ENCODE data around the gene HMGB3. TPM values are rescaled to one million over a fixed set of nuclear protein-coding genes. Genes with fewer than 3 reads are reported as not detected.

The HMGB3 gene
- total RNA-seq, 6 experiments from 2014 or later, result 22.6 to 58.8 (median 26.5) TPM

DNA sequence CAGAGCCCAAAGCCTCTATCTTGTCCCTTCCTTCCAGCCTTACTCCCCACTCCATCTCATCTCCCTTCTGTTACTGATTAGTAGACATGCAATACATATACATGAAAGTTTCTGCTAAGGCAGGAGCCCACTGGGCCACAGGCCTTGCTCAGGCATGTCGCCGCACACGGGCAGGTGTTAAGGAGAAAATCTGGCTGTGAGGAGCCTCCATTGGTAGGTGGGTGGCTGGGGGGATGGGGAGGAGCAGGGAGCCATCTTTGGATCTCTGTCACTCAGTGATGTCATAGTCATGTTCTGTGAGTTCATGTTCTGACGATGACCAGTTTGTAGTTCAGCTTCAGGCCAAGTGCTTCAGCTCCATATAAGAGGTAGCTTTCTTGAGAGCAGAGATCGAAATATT lies 2.9 kb upstream of the HMGB3 start:
- TF ChIP-seq POLR2A (IDR thresholded peaks at IDR 0.05) (no peak), CTCF (IDR thresholded peaks at IDR 0.05) (no peak)
- 91% methylated on average over 5 of the region's 5 CpGs for WGBS (ENCODE audit: insufficient coverage, low coverage, low lambda C conversion rate, missing lambda C conversion rate)
- H3K4me1 ChIP-seq, result no peaks in the 10 kb centered on the region
- H3K36me3 ChIP-seq, result no peaks in the 10 kb centered on the region
- no peaks in the 10 kb centered on the region for H3K27me3 ChIP-seq
- DNase-seq (no peak), ATAC-seq (no peak)
- no peaks in the 10 kb centered on the region for H3K9me3 ChIP-seq
- H3K4me3 ChIP-seq, result no peak overlapping the region
- intact Hi-C loops (cut with DNase I), result no loop called here
- H3K27ac ChIP-seq, result no peak overlapping the region

- intact Hi-C loops (cut with DNase I), result no loop called here
- DNase-seq (no peak), ATAC-seq (no peak)
- H3K27ac ChIP-seq, result no peak overlapping the region
- H3K27me3 ChIP-seq, result no peaks in the 10 kb centered on the region
- no peaks in the 10 kb centered on the region for H3K36me3 ChIP-seq
- no peak overlapping the region for H3K4me3 ChIP-seq
- WGBS (ENCODE audit: insufficient coverage, low coverage, low lambda C conversion rate, missing lambda C conversion rate), result 67% methylated on average over 1 of the region's 4 CpGs
- H3K9me3 ChIP-seq, result no peaks in the 10 kb centered on the region
- H3K4me1 ChIP-seq, result no peaks in the 10 kb centered on the region
- no peak for TF ChIP-seq CTCF (IDR thresholded peaks at IDR 0.05)
- no peak for TF ChIP-seq POLR2A (IDR thresholded peaks at IDR 0.05)
These were observed 2.4 kb upstream of the HMGB3 start for GRCh38 chrX:150980711-150981110.

DNA sequence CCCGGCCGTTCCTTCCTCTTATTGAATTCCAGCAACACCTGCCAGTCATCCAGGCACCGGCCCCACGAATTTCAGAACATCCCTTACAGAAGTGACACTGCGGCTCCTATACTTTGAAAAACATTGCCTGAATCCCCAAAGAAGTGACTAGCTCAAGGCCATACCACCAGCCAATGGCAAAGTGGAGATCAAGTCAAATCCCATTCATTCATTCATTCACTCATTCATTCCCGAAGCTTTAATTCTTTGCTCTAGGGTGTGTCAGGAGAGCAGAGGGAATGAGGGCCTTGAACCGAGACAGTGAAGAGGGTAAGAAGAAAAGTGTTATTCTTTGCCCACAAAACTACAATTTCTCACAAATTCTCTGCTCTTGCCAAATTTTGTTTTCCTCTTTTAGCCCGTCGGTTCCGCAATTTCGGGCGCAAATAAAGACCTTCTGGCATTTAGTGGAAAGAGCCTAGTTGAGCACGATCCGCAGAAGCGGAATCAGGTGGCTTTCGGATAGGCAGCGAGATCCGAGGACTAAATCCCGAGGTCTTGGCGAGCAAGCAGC lies 824 bp upstream of the HMGB3 start:
- no peak for TF ChIP-seq POLR2A (IDR thresholded peaks at IDR 0.05)
- no peak for TF ChIP-seq CTCF (IDR thresholded peaks at IDR 0.05)
- DNase-seq, result no peak
- Histone ChIP-seq H3K27me3 (no peaks in the 10 kb centered on the region), H3K27ac (no peak overlapping the region), H3K36me3 (peaks cover 0 to 4% (median 0%) of the 10 kb centered on the region in 4 donors), H3K4me3 (peak overlapping the region; percentile 41 to 65 (median 56)), H3K9me3 (no peaks in the 10 kb centered on the region), H3K4me1 (no peaks in the 10 kb centered on the region)
- 57% methylated on average over 9 of the region's 20 CpGs for WGBS (ENCODE audit: insufficient coverage, low coverage, low lambda C conversion rate, missing lambda C conversion rate)
- peak in 2 of 4 donors; percentile 18 to 24 for ATAC-seq
- intact Hi-C loops (cut with DNase I), result no loop called here

DNA sequence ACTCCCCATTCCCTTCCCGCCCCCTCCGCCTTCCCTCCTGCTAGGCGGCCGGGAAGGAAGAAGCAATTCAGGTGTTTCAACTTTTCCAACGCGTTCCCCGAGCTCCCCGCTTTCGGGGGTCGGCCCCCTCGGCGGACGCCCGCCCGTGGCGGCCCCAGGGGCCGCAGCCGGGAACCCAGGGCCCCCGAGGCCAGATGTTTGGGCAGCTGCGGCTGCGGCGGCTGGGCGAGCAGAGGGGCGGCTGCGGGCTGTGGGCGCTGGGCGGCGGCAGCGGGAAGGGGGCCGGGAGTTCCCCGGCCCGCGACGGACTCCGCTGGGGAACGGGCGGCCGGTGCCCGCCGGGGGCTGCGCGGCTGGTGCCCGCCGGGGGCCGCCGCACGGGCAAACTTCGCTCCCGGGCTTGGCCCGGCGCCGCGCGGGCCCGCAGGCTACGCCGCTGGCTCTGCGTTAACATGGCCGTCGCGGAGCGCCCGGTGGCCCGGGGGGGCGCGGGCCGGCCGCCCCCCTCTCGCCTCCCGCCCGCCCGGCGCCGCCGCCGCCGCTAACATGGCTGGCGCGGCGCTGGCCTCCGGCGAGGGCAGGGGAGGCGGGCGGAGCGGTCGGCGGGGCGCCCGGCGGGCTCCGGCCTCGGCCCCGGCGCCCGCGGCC lies 510 bp downstream of the HMGB3 start:
- no peaks in the 10 kb centered on the region for H3K27me3 ChIP-seq
- peaks cover 0 to 4% (median 0%) of the 10 kb centered on the region in 4 donors for H3K36me3 ChIP-seq
- WGBS (ENCODE audit: insufficient coverage, low coverage, low lambda C conversion rate, missing lambda C conversion rate), result 33% methylated on average over 20 of the region's 96 CpGs
- TF ChIP-seq POLR2A (IDR thresholded peaks at IDR 0.05) (no peak), CTCF (IDR thresholded peaks at IDR 0.05) (no peak)
- no peaks in the 10 kb centered on the region for H3K4me1 ChIP-seq
- no peaks in the 10 kb centered on the region for H3K9me3 ChIP-seq
- peak in 1 of 3 donors; percentile 29 for DNase-seq
- peak overlapping the region in 1 of 3 donors; percentile 59 for H3K27ac ChIP-seq
- intact Hi-C loops (cut with DNase I), result no loop called here
- H3K4me3 ChIP-seq, result peak overlapping the region; percentile 34 to 65 (median 56)
- ATAC-seq, result no peak
